Hepatocyte (in vitro differentiated cells): ENCODE measurements around the gene UGGT1. TPM values are rescaled to one million over a fixed set of nuclear protein-coding genes. Genes with fewer than 3 reads are reported as not detected.

Experiments
- DNase-seq: peaks from one replicate; pipeline ENCODE4 v3.0.0-alpha.2; 2016; ENCODE audit warnings: low spot score
- H2AFZ ChIP-seq: fragments of 200-600 bp; sonication (generic); 2 replicates; pipeline ENCODE4 v1.6.0; 2016; ENCODE audit warnings: antibody characterized with exemption, mild to moderate bottlenecking
- H3K27ac ChIP-seq: fragments of 200-600 bp; sonication (generic); 2 replicates; pipeline ENCODE4 v1.5.1; 2016; ENCODE audit warnings: mild to moderate bottlenecking
- H3K27me3 ChIP-seq: fragments of 200-600 bp; sonication (generic); 2 replicates; pipeline ENCODE4 v1.6.1; 2016
- H3K36me3 ChIP-seq: fragments of 200-600 bp; sonication (generic); replicated peaks from 2 replicates; pipeline ENCODE4 v1.5.1; 2016; ENCODE audit warnings: low read depth; ENCODE audit not compliant: insufficient read depth
- H3K4me1 ChIP-seq: fragments of 200-600 bp; sonication (generic); 2 replicates; pipeline ENCODE4 v1.5.1; 2016; ENCODE audit warnings: mild to moderate bottlenecking, moderate library complexity; ENCODE audit not compliant: insufficient read depth
- H3K4me2 ChIP-seq: fragments of 200-600 bp; sonication (generic); 2 replicates; pipeline ENCODE4 v1.6.0; 2016
- H3K4me3 ChIP-seq: fragments of 200-600 bp; sonication (generic); 2 replicates; pipeline ENCODE4 v1.5.1; 2016; ENCODE audit warnings: mild to moderate bottlenecking
- H3K79me2 ChIP-seq: fragments of 200-600 bp; sonication (generic); 2 replicates; pipeline ENCODE4 v1.6.0; 2017; ENCODE audit warnings: mild to moderate bottlenecking
- H3K9me2 ChIP-seq: fragments of 200-600 bp; sonication (generic); replicated peaks from 2 replicates; pipeline ENCODE4 v1.6.0; 2017; ENCODE audit warnings: mild to moderate bottlenecking; ENCODE audit not compliant: insufficient read depth
- H3K9me3 ChIP-seq: fragments of 200-600 bp; sonication (generic); 2 replicates; pipeline ENCODE4 v1.5.1; 2016; ENCODE audit warnings: low read depth, mild to moderate bottlenecking
- H4K20me1 ChIP-seq: fragments of 200-600 bp; sonication (generic); 2 replicates; pipeline ENCODE4 v1.6.0; 2016; ENCODE audit warnings: mild to moderate bottlenecking; ENCODE audit not compliant: insufficient read depth, poor library complexity, severe bottlenecking
- EZH2 ChIP-seq: fragments of 200-600 bp; sonication (generic); IDR thresholded peaks from 2 replicates; pipeline ENCODE4 v1.6.1; 2016; ENCODE audit warnings: antibody characterized with exemption, mild to moderate bottlenecking, borderline replicate concordance
- EZH2phosphoT487 ChIP-seq: fragments of 200-600 bp; sonication (generic); IDR thresholded peaks from one replicate; pipeline ENCODE4 v1.6.1; 2018; ENCODE audit warnings: antibody characterized with exemption, mild to moderate bottlenecking, low read depth, moderate library complexity; ENCODE audit not compliant: unreplicated experiment, severe bottlenecking
- WGBS: methylation state at CpG from one replicate; pipeline ENCODE4 v1.1.6; 2016; ENCODE audit warnings: low lambda C conversion rate; ENCODE audit errors: missing lambda C conversion rate; 5-methylcytosine and 5-hydroxymethylcytosine counted together
- polyA plus RNA-seq: library from polyadenylated mRNA; unstranded; fragments of >200 nt; fragmentation: Nextera tagmentation; extraction: Ambion mirVana; gene quantifications from 2 replicates; pipeline ENCODE4 v1.2.1, GENCODE V29; 2016
- total RNA-seq: library from RNA; depleted of rRNA; stranded (reverse); fragments of >200 nt; gene quantifications from 2 replicates; pipeline ENCODE4 v1.2.3, GENCODE V29; 2014
- TF ChIP-seq, protein P1 (sequence below): fragments of 200-600 bp; sonication (generic); IDR thresholded peaks from 2 replicates; pipeline ENCODE4 v1.5.1; 2016; ENCODE audit warnings: antibody characterized with exemption, mild to moderate bottlenecking; ENCODE audit not compliant: poor library complexity

The UGGT1 gene
- total and polyA plus RNA-seq, 2 experiments from 2014 or later: 6.8 to 49.7 TPM

DNA sequence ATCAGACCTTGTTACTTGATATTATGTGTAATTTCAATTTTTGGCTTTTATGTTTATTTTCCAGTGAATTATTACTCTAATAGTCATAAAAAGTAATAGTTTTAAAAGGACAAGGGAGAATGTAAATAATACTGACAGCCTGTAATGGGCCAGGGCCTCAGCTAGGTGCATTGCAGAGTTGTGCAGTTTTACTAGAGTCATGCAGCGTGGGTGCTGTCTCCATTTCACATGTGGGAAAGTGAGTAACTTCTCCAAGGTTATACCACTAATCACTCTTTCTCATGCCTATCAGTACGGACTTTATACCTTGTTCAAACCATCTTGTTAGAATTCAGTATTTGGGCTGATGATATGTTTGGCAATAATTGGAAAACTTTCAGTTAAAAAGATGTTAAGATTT is 73.3 kb downstream of the UGGT1 start:
- H3K4me1 ChIP-seq: peaks cover 9% of the 10 kb centered on the region
- H3K9me2 ChIP-seq: no peaks in the 10 kb centered on the region
- no peaks in the 10 kb centered on the region for H4K20me1 ChIP-seq
- H3K79me2 ChIP-seq: no peaks in the 10 kb centered on the region
- H3K36me3 ChIP-seq: no peaks in the 10 kb centered on the region
- no peaks in the 10 kb centered on the region for H3K9me3 ChIP-seq
- H3K4me3 ChIP-seq: no peak overlapping the region
- H2AFZ ChIP-seq: no peak overlapping the region
- no peaks in the 10 kb centered on the region for H3K27me3 ChIP-seq
- TF ChIP-seq, protein P1, sequence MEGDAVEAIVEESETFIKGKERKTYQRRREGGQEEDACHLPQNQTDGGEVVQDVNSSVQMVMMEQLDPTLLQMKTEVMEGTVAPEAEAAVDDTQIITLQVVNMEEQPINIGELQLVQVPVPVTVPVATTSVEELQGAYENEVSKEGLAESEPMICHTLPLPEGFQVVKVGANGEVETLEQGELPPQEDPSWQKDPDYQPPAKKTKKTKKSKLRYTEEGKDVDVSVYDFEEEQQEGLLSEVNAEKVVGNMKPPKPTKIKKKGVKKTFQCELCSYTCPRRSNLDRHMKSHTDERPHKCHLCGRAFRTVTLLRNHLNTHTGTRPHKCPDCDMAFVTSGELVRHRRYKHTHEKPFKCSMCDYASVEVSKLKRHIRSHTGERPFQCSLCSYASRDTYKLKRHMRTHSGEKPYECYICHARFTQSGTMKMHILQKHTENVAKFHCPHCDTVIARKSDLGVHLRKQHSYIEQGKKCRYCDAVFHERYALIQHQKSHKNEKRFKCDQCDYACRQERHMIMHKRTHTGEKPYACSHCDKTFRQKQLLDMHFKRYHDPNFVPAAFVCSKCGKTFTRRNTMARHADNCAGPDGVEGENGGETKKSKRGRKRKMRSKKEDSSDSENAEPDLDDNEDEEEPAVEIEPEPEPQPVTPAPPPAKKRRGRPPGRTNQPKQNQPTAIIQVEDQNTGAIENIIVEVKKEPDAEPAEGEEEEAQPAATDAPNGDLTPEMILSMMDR: no peak
- no peak for TF ChIP-seq EZH2
- no peak for TF ChIP-seq EZH2phosphoT487
- no peak overlapping the region for H3K27ac ChIP-seq
- H3K4me2 ChIP-seq: no peak overlapping the region
- 71% methylated on average over 2 of the region's 2 CpGs for WGBS
- peak; percentile 23 for DNase-seq

DNA sequence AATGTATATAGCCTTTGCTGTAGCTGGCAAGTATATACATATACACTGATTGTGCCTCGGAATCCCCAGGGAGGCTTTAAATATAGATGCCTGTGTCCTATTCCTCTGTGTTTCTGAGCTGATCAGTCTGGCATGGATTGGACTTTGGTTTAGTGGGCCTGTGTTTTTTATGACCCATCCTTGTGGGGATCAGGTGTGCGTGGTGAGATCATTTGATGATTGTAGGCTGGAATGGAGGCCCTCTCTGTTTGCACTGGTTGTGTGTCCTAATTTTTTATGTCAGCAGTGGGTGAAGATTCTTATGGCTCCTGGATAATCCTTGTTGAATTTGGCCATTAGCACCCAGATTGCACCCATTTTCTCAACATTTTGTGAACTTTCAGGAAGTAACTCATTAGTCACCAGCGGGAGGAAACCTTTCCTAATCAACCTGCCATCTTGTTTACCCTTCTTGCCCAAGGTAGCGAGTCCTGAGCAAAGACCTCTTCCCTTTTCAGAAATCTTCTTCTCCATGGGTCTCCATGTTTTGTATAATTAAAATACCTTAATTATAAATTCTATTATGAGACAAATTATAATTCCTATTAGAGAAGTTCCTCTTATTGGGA is 75.8 kb downstream of the UGGT1 start:
- Histone ChIP-seq H3K9me2 (no peaks in the 10 kb centered on the region), H3K36me3 (no peaks in the 10 kb centered on the region)
- WGBS: 68% methylated on average over 4 of the region's 4 CpGs

DNA sequence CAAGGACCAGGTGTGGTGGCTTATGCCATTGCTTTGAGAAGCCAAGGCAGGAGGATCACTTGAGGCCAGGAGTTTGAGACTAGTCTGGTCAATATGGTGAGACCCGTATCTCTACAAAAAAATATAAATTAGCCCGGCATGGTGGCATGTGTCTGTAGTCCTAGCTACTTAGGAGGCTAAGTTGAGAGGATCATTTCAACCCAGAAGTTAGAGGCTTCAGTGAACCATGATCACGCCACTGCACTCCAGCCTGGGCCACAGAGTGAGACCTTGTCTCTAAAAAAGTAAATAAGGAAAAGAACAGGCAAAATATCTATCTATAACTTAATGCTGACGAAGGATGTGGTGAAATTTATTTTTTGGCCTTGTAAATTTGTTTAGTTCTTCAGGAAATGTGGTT is 78.1 kb downstream of the UGGT1 start:
- Histone ChIP-seq H4K20me1 (no peaks in the 10 kb centered on the region), H3K4me3 (no peak overlapping the region), H3K27ac (peak overlapping the region; percentile 54), H3K27me3 (no peaks in the 10 kb centered on the region), H3K4me2 (no peak overlapping the region), H3K9me3 (no peaks in the 10 kb centered on the region), H3K4me1 (peaks cover 15% of the 10 kb centered on the region), H3K36me3 (no peaks in the 10 kb centered on the region), H3K9me2 (no peaks in the 10 kb centered on the region), H3K79me2 (no peaks in the 10 kb centered on the region), H2AFZ (no peak overlapping the region)
- 95% methylated on average over 4 of the region's 4 CpGs for WGBS
- DNase-seq: no peak
- TF ChIP-seq EZH2phosphoT487 (no peak), EZH2 (no peak)
- TF ChIP-seq, protein P1: no peak

More for the DNA sequence above, 75.8 kb downstream of the UGGT1 start:
- Histone ChIP-seq H3K4me3 (no peak overlapping the region), H3K27ac (peak overlapping the region; percentile 75), H4K20me1 (no peaks in the 10 kb centered on the region), H3K4me2 (no peak overlapping the region), H3K27me3 (no peaks in the 10 kb centered on the region), H3K4me1 (peaks cover 15% of the 10 kb centered on the region), H3K9me3 (no peaks in the 10 kb centered on the region), H3K79me2 (no peaks in the 10 kb centered on the region), H2AFZ (no peak overlapping the region)
- DNase-seq: peak; percentile 31
- TF ChIP-seq EZH2phosphoT487: no peak
- TF ChIP-seq EZH2: no peak
- TF ChIP-seq, protein P1: no peak
